Lower leg skin (tissue), 4 donors: ENCODE data around the gene PACS1. TPM values are rescaled to one million over a fixed set of nuclear protein-coding genes. Genes with fewer than 3 reads are reported as not detected.

Experiments used
- DNase-seq, 2 donors: peaks; one replicate each; pipeline ENCODE4 v3.0.0-alpha.2; 2019; ENCODE audit warnings: low spot score in 2 of 2
- H3K4me3 ChIP-seq: fragments of 200-600 bp; sonication (generic); 2 replicates; pipeline ENCODE4 v1.5.1; 2017; ENCODE audit warnings: mild to moderate bottlenecking, low read depth; ENCODE audit not compliant: poor library complexity, severe bottlenecking
- CTCF ChIP-seq, 3 donors: fragments of 450-650 bp; IDR thresholded peaks; one replicate each; pipeline ENCODE4 v1.5.1; 2016; ENCODE audit warnings: antibody characterized with exemption in 3 of 3, mild to moderate bottlenecking in 3 of 3, moderate library complexity in 2 of 3
- POLR2A ChIP-seq, 2 donors: fragments of 450-650 bp; IDR thresholded peaks; one replicate each; pipeline ENCODE4 v1.6.1; 2016 to 2017; ENCODE audit warnings: antibody characterized with exemption in 2 of 2, mild to moderate bottlenecking in 1 of 2, moderate library complexity in 1 of 2
- WGBS, 2 donors: methylation state at CpG; one replicate each; pipeline ENCODE4 v1.1.5; 2018; 5-methylcytosine and 5-hydroxymethylcytosine counted together
- intact Hi-C: fragments of 100-400 bp; cut with DNase I; formaldehyde crosslinking; loops from one replicate; pipeline ENCODE4 v1.15.0; 2023; ENCODE audit warnings: low total_unique reads
- total RNA-seq, 4 donors: library from RNA; depleted of rRNA; stranded (reverse); fragments of >200 nt; gene quantifications; one replicate each; pipeline ENCODE4 v1.1.0, GENCODE V29; 2016

PACS1 gene
- total RNA-seq, 4 donors from 2014 or later: 26.7 to 41.1 (median 32.4) TPM

- DNase-seq: no peak
- intact Hi-C loops: no loop called here
- TF ChIP-seq POLR2A (IDR thresholded peaks at IDR 0.05): no peak
- no peak for TF ChIP-seq CTCF (IDR thresholded peaks at IDR 0.05)
- 85 to 91% methylated on average over 11 of the region's 11 CpGs for WGBS, 2 donors
- H3K4me3 ChIP-seq: no peak overlapping the region
Measured at GRCh38 chr11:66047541-66048365, 22.3 kb upstream of the PACS1 start.

- intact Hi-C loops: no loop called here
- no peak within 1 kb of the TSS for H3K4me3 ChIP-seq
- TF ChIP-seq POLR2A (IDR thresholded peaks at IDR 0.05): no peak
- 15 to 24% methylated on average over 29 to 31 of the region's 39 CpGs for WGBS, 2 donors
- no peak for DNase-seq
Measured at GRCh38 chr11:66048547-66049323, 21.3 kb upstream of the PACS1 start, which contains the start of gene GAL3ST3. TSS of gene GAL3ST3 (minus strand) at chr11:66049161. CDS start at chr11:66045415, 3,746 bp downstream.

DNA sequence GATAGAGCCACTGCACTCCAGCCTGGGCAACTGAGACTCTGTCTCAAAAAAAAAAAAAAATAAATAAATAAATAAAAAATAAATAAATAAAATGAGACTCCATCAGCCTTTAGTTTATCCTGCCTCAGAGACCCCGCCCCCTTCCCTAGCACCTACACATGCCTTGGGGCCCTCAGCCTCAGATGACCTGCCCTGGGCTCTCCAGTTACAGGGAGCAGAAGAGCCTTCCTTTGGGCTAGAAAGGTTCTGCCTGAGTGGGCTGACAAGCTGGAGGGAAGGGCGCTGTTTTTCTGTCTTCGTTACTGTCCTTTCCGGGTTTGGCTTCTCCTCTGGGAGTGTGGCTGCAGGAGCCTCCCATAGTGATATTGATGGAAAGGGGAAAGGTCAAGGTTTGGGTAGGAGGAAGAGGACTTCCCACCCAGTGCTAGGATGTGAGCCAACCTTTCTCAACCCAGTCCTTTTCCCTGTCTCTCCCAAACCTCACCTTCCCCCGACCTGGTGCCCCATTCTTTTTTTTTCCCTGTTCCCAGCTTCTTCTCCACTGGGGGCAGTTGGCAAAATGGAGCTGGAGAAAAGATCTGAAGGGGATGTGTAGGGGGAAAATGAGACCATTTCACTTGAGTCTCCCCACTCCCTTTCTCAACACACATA lies 19.4 kb upstream of the PACS1 start:
- no peak for DNase-seq
- 82 to 86% methylated on average over 5 of the region's 5 CpGs for WGBS, 2 donors
- no peak overlapping the region for H3K4me3 ChIP-seq
- no peak for TF ChIP-seq CTCF (IDR thresholded peaks at IDR 0.05)
- TF ChIP-seq POLR2A (IDR thresholded peaks at IDR 0.05): no peak
- intact Hi-C loops: no loop called here

GRCh38 chr11:66051371-66051765 lies 18.7 kb upstream of the PACS1 start:
- WGBS, 2 donors: 22 to 23% methylated on average over 12 of the region's 12 CpGs
- H3K4me3 ChIP-seq: peak overlapping the region; percentile 74
- intact Hi-C loops: no loop called here
- TF ChIP-seq POLR2A (IDR thresholded peaks at IDR 0.05) (no peak), CTCF (IDR thresholded peaks at IDR 0.05) (no peak)
- no peak for DNase-seq

DNA sequence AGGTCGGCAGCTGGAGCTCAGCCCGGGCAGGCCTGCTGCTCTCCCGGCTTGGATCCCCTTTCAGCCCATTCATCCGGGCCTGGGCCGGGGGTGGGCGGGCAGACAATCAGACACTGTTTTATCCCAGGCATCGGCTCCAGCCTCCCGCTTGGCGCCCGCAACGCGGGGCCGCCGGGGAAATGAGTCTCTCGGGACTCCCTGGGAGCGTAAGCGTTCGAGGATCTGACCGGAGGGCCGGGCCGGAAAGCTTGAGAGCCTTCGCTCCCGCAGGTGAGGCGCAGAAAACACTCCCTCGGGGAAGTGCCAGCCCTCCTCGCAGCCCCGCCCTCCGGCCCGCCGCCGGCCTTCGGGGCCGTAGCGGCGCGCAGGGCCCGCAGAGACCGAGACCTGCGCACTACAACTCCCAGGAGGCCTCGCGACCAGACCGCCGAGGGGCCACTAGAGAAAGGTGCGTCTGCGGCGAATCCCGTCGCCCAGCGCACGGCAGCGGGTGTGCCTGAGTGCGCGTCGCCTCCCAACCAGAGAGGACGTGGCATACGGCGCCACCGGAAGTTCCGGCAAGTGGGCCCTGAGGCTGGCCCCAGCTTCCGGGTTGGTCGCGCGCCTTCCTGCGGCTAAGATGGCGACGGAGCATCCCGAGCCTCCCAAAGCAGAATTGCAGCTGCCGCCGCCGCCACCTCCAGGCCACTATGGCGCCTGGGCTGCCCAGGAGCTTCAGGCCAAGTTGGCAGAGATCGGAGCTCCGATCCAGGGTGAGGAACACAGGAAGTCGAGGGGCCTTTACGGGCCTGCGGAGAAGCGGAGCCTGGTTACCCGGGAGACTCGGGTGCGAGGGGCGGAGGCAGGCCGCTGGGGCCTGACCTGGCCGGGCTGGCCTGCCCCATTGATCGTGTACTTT lies 18.1 kb upstream of the PACS1 start, which contains the start of gene SF3B2:
Gene SF3B2 (plus strand): TSS at position 599 of the 898 bp plus-strand sequence. CDS start 21 bp downstream, at position 620.
- peak within 1 kb of the TSS; percentile 74 for H3K4me3 ChIP-seq
- intact Hi-C loops: no loop called here
- TF ChIP-seq POLR2A (IDR thresholded peaks at IDR 0.05): no peak
- no peak for TF ChIP-seq CTCF (IDR thresholded peaks at IDR 0.05)
- DNase-seq: peak; percentile 96 to 99
- 0 to 1% methylated on average over 25 to 42 of the region's 84 CpGs for WGBS, 2 donors
